Gastrocnemius medialis (tissue), 4 donors: ENCODE measurements around the gene SLC7A14.

Source experiments
- CTCF ChIP-seq, 5 experiments: fragments of 450-650 bp in 3 of 5; fragments of 200-600 bp in 2 of 5; sonication (generic) in 2 of 5; IDR thresholded peaks in 4 of 5; conservative IDR thresholded peaks in 1 of 5; 1 replicate in 4 of 5; 2 replicates in 1 of 5; pipeline ENCODE4 v1.5.1; 2016 to 2019; ENCODE audit warnings: antibody characterized with exemption in 5 of 5, mild to moderate bottlenecking in 3 of 5, moderate library complexity in 3 of 5
- POLR2A ChIP-seq, 2 donors: fragments of 450-650 bp; IDR thresholded peaks; one replicate each; pipeline ENCODE4 v1.6.1; 2017; ENCODE audit warnings: antibody characterized with exemption in 2 of 2, mild to moderate bottlenecking in 2 of 2, moderate library complexity in 2 of 2

- TF ChIP-seq CTCF (IDR thresholded peaks at IDR 0.05 in 4 of 5, conservative IDR thresholded peaks at IDR 0.05 in 1 of 5) (no peak), POLR2A (IDR thresholded peaks at IDR 0.05) (no peak)
These were observed 20.4 kb downstream of the SLC7A14 start for GRCh38 chr3:170565495-170565894.
